ENCODE results near the gene USPL1.

Gene USPL1

GRCh38 chr13:30664689-30665275, 47.1 kb downstream of the USPL1 start:
- H3K4me1 Mint-ChIP-seq (ENCODE audit: low read depth), result peaks cover 2% of the 10 kb centered on the region
- H3K27me3 Mint-ChIP-seq, result no peaks in the 10 kb centered on the region
- no peak overlapping the region for H3K4me3 Mint-ChIP-seq
- no peaks in the 10 kb centered on the region for H3K36me3 Mint-ChIP-seq
- no peak overlapping the region for H3K27ac Mint-ChIP-seq
- H3K9me3 Mint-ChIP-seq (ENCODE audit: low read depth), result no peaks in the 10 kb centered on the region

DNA sequence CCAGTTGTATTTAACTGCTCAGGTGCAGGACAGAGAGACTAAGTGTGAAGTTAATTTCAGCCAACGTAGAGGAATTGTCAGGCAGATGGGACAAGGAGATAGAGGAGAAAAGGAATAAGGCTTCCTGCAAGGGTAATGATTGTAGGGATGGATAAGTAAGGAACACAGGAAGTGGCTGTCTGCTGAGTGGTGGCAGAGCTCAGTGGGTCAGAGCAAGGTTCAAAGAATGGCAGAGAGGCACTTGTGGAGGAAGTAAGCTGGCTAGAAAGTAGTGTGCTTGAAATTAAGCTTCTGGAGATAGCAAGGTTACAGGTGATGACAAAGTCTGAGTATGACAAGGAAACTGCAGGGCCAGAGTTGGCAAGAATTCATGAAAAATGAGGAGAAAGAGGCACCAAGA, 47.9 kb downstream of the USPL1 start:
- Mint-ChIP-seq H3K36me3 (no peaks in the 10 kb centered on the region), H3K4me1 (ENCODE audit: low read depth) (peaks cover 2% of the 10 kb centered on the region), H3K27me3 (no peaks in the 10 kb centered on the region), H3K9me3 (ENCODE audit: low read depth) (no peaks in the 10 kb centered on the region), H3K4me3 (no peak overlapping the region), H3K27ac (no peak overlapping the region)

GRCh38 chr13:30666113-30666512, 48.4 kb downstream of the USPL1 start:
- no peak overlapping the region for H3K4me3 Mint-ChIP-seq
- H3K4me1 Mint-ChIP-seq (ENCODE audit: low read depth), result peaks cover 2% of the 10 kb centered on the region
- no peaks in the 10 kb centered on the region for H3K9me3 Mint-ChIP-seq (ENCODE audit: low read depth)
- no peaks in the 10 kb centered on the region for H3K36me3 Mint-ChIP-seq
- H3K27ac Mint-ChIP-seq, result no peak overlapping the region
- H3K27me3 Mint-ChIP-seq, result no peaks in the 10 kb centered on the region

GRCh38 chr13:30667014-30667413, 49.3 kb downstream of the USPL1 start:
- Mint-ChIP-seq H3K4me1 (ENCODE audit: low read depth) (peaks cover 6% of the 10 kb centered on the region), H3K9me3 (ENCODE audit: low read depth) (no peaks in the 10 kb centered on the region), H3K27ac (no peak overlapping the region), H3K27me3 (no peaks in the 10 kb centered on the region), H3K4me3 (no peak overlapping the region), H3K36me3 (no peaks in the 10 kb centered on the region)

DNA sequence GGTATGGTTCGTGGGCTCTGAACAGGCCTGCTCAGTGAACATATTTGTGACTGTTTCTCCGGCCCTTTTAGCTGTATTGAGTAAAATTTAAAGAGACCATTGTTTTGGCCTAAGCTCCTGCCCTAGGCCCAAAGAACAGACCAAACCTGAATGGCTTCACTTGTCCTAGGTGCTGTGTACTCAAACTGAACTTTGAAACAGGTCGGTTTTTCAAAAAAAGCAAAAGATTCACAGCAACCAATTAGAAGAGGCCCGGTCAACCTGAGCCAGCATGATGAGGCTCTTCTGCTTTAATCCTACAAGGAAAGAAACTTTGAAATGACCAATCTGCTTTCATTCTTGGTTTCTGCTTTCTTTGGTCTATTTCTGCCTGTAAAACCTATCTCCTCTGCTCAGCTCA, 50.6 kb downstream of the USPL1 start:
- Mint-ChIP-seq H3K27me3 (no peaks in the 10 kb centered on the region), H3K36me3 (no peaks in the 10 kb centered on the region), H3K4me3 (no peak overlapping the region), H3K9me3 (ENCODE audit: low read depth) (no peaks in the 10 kb centered on the region), H3K27ac (no peak overlapping the region), H3K4me1 (ENCODE audit: low read depth) (peaks cover 6% of the 10 kb centered on the region)

- H3K4me3 Mint-ChIP-seq, result no peak overlapping the region
These were observed 53.6 kb downstream of the USPL1 start for GRCh38 chr13:30671271-30671815.

GRCh38 chr13:30673669-30674521, 56.2 kb downstream of the USPL1 start:
- Mint-ChIP-seq H3K36me3 (peaks cover 2% of the 10 kb centered on the region), H3K9me3 (ENCODE audit: low read depth) (peaks cover 4% of the 10 kb centered on the region), H3K4me1 (ENCODE audit: low read depth) (peaks cover 12% of the 10 kb centered on the region)

More at GRCh38 chr13:30671271-30671815, 53.6 kb downstream of the USPL1 start:
- H3K27ac Mint-ChIP-seq, result no peak overlapping the region
- H3K27me3 Mint-ChIP-seq, result no peaks in the 10 kb centered on the region
- peaks cover 2% of the 10 kb centered on the region for H3K36me3 Mint-ChIP-seq
- H3K4me1 Mint-ChIP-seq (ENCODE audit: low read depth), result peaks cover 14% of the 10 kb centered on the region
- H3K9me3 Mint-ChIP-seq (ENCODE audit: low read depth), result peaks cover 4% of the 10 kb centered on the region

GRCh38 chr13:30675717-30676116, 58.0 kb downstream of the USPL1 start:
- Mint-ChIP-seq H3K36me3 (peaks cover 2% of the 10 kb centered on the region), H3K9me3 (ENCODE audit: low read depth) (peaks cover 4% of the 10 kb centered on the region), H3K4me1 (ENCODE audit: low read depth) (peaks cover 19% of the 10 kb centered on the region), H3K27me3 (no peaks in the 10 kb centered on the region), H3K27ac (no peak overlapping the region), H3K4me3 (peak overlapping the region; percentile 75)

More at GRCh38 chr13:30673669-30674521, 56.2 kb downstream of the USPL1 start:
- Mint-ChIP-seq H3K27me3 (no peaks in the 10 kb centered on the region), H3K4me3 (peak overlapping the region; percentile 82), H3K27ac (peak overlapping the region; percentile 86)

- Mint-ChIP-seq H3K27ac (no peak overlapping the region), H3K9me3 (ENCODE audit: low read depth) (peaks cover 4% of the 10 kb centered on the region), H3K4me1 (ENCODE audit: low read depth) (peaks cover 15% of the 10 kb centered on the region), H3K36me3 (peaks cover 2% of the 10 kb centered on the region), H3K27me3 (no peaks in the 10 kb centered on the region), H3K4me3 (no peak overlapping the region)
These were observed 59.0 kb downstream of the USPL1 start for GRCh38 chr13:30676672-30677071.

DNA sequence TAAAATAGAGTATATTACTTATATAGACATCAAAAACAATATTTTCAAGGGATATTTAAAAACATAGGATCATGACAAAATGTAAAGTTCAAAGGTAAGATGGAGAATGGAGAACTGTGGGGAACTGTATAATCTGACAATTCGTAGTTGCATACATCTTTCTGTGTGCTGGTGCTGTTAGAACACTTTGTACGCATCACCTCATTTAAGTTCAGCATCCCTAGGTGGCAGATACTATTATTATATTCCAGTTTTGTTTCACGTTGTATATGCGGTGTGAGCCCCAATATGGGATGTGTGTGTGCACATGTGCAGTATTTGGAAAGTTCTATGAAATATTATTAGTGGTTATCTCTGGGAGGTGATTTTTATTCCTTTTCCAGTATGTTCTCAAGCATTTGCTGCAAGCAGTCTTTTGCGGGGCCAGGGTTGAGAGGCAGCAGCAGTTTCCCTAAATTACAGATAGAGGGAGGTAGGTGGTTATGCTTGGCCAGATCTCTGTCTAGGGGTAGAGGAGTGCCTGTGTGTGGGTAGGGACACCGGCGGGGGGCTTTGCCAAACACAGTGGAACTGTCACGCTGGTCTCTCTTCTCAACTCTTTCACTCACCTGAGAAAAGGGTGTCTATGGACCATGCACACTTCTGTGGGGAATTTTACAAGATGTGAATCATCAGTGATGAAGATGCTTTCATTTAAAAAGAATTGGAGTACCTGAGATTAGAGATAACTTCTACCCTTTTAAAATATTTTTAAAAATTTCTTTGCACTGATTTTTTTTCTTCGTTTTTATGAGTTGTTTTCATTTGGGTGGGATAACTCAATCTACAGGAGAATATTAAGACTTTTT, 62.0 kb downstream of the USPL1 start:
- H3K4me1 Mint-ChIP-seq (ENCODE audit: low read depth), result peaks cover 11% of the 10 kb centered on the region
- H3K27ac Mint-ChIP-seq, result no peak overlapping the region
- H3K27me3 Mint-ChIP-seq, result no peaks in the 10 kb centered on the region
- H3K4me3 Mint-ChIP-seq, result no peak overlapping the region
- H3K9me3 Mint-ChIP-seq (ENCODE audit: low read depth), result peaks cover 4% of the 10 kb centered on the region
- peaks cover 2% of the 10 kb centered on the region for H3K36me3 Mint-ChIP-seq

DNA sequence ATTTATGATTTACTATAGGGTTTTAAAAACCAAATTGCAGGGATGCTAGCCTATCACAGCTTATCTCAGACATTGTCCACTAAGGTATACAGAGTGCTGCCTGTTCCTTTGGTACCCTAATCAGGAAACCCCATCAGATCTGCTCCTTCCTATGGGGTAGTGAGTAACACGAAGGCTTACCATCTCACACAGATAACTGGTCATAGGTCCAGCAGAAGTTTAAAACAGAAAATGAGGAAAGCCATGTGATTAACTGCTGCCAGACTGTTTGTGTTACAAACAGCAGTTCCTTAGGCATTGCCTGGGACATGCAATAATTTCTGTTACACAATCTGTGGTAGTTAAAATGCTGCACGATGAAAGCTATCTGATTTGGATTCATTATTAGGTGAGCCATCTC, 64.1 kb downstream of the USPL1 start:
- Mint-ChIP-seq H3K27me3 (no peaks in the 10 kb centered on the region), H3K9me3 (ENCODE audit: low read depth) (no peaks in the 10 kb centered on the region), H3K4me3 (no peak overlapping the region), H3K36me3 (no peaks in the 10 kb centered on the region), H3K27ac (no peak overlapping the region), H3K4me1 (ENCODE audit: low read depth) (peaks cover 7% of the 10 kb centered on the region)

DNA sequence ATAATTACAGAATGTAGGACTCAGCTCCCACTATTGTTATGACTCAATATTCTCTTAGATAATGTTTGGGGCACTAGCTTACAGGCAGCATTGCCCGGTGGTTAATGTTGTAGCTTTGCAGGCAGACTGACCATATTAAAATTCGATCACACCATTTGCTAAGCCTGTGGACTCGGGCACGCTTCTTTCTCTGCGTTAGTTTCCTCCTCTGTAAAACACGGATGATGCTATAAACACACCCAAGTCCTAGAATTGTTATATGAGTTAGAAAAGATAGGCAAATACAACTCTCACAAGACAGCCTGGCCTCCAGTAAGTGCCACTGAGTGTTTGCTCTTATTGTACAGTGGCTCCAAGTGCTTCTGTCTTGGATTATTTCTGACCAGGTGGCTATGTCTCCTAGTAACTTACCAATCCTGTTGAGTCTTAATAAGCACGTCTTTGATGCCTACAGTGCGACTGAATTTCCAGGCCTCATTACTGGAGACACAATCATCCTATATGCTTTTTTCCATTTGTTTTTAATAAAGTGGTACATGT, 67.7 kb downstream of the USPL1 start:
- Mint-ChIP-seq H3K4me1 (ENCODE audit: low read depth) (peaks cover 2% of the 10 kb centered on the region), H3K27me3 (no peaks in the 10 kb centered on the region), H3K9me3 (ENCODE audit: low read depth) (no peaks in the 10 kb centered on the region), H3K27ac (no peak overlapping the region), H3K36me3 (peaks cover 3% of the 10 kb centered on the region), H3K4me3 (no peak overlapping the region)

DNA sequence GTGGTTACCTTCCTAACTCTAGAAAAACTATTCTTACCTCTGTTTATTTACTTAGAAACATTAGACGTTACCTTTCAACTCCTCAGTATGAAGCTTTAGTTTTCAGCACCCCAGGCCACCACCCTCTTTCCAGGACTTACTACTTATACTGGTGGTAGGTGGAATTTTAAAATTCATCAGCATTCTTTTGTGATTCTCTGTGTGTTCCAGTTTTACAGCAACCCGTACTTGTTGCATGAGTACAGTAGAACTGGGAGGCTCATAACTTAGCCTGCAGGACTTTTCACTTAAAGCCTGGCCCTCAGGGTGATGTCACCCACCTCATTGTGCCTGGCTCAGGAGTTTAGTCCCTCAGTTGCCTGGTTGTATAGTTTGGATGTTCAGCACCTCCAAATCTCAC, 68.3 kb downstream of the USPL1 start:
- Mint-ChIP-seq H3K27ac (no peak overlapping the region), H3K36me3 (peaks cover 3% of the 10 kb centered on the region), H3K4me1 (ENCODE audit: low read depth) (peaks cover 6% of the 10 kb centered on the region), H3K4me3 (no peak overlapping the region), H3K9me3 (ENCODE audit: low read depth) (no peaks in the 10 kb centered on the region), H3K27me3 (no peaks in the 10 kb centered on the region)

DNA sequence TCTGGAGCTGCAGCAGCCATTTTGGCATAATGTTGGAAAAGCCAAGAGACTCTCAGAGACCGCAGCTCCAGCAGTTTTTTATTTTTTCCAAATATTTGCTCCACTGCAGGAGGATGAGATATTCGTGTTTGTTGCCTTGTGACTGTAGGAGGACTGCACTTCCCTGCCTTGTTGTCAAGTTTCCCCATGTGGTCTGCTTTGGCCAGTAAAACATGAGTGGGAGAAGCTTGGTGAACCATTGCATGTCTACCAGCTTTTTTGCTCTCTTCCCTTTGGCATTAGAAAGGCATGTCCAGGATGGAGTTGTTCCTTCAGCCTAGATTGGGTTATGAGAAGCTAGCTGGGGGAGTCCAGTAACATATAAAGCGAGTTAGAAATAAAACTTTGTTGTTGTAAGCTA, 69.9 kb downstream of the USPL1 start:
- Mint-ChIP-seq H3K4me1 (ENCODE audit: low read depth) (peaks cover 6% of the 10 kb centered on the region), H3K27me3 (no peaks in the 10 kb centered on the region)

More for the DNA sequence above, 69.9 kb downstream of the USPL1 start:
- no peak overlapping the region for H3K4me3 Mint-ChIP-seq
- H3K9me3 Mint-ChIP-seq (ENCODE audit: low read depth), result no peaks in the 10 kb centered on the region
- H3K27ac Mint-ChIP-seq, result no peak overlapping the region
- peaks cover 3% of the 10 kb centered on the region for H3K36me3 Mint-ChIP-seq
